Endothelial cell of umbilical vein (primary cell): ENCODE results near the gene DAPK3. TPM values are rescaled to one million over a fixed set of nuclear protein-coding genes. Genes with fewer than 3 reads are reported as not detected.

ENCODE experiments used
- BruUV-seq: library from RNA; stranded (reverse); fragments of 400-500 nt; replicated peaks from 2 replicates; lab custom pipeline; 2021; lab: Mats Ljungman, UMichigan
- CTCF ChIA-PET: fragments of 300-600, 350-600 bp; sonication (Branson Sonifier 250); formaldehyde crosslinking; loops from one replicate; lab custom pipeline; 2021; ENCODE audit warnings: antibody characterized with exemption, inconsistent platforms; lab: Charles Lee
- POLR2A ChIA-PET: fragments of 300-600, 350-600 bp; sonication (Branson Sonifier 250); formaldehyde crosslinking; loops from one replicate; lab custom pipeline; 2021; ENCODE audit warnings: antibody characterized with exemption, inconsistent platforms; lab: Charles Lee
- DNase-seq: peaks from one replicate; pipeline ENCODE4 v3.0.0-alpha.2; 2011; ENCODE audit warnings: low read depth, low spot score
- FAIRE-seq: peaks from 2 replicates; lab custom pipeline; 2011; peaks lifted over from hg19 to GRCh38; lab: Jason Lieb, UNC
- H2AFZ ChIP-seq: 2 replicates; pipeline ENCODE4 v1.6.0; 2012; ENCODE audit warnings: low read depth, low read length, control low read depth, inconsistent platforms
- H3K27ac ChIP-seq: 2 replicates; pipeline ENCODE4 v1.5.1; 2011; ENCODE audit warnings: low read depth, mild to moderate bottlenecking, control low read depth, low read length, moderate library complexity; ENCODE audit not compliant: insufficient read depth
- H3K27me3 ChIP-seq, 2 experiments: 2 replicates each; pipeline versions ENCODE4 v1.6.0 to v1.6.1; 2011; ENCODE audit warnings: low read length in 2 of 2, mixed read lengths in 1 of 2; ENCODE audit not compliant: control insufficient read depth in 2 of 2, insufficient read depth in 2 of 2
- H3K36me3 ChIP-seq, 2 experiments: 2 replicates in 1 of 2; 3 replicates in 1 of 2; pipeline ENCODE4 v1.5.1; 2011; ENCODE audit warnings: low read length in 2 of 2, mild to moderate bottlenecking in 1 of 2, moderate library complexity in 1 of 2; ENCODE audit not compliant: control insufficient read depth in 2 of 2, insufficient read depth in 2 of 2; ENCODE audit errors: extremely low read depth in 1 of 2
- H3K4me1 ChIP-seq: 3 replicates; pipeline ENCODE4 v1.5.1; 2011; ENCODE audit warnings: mild to moderate bottlenecking, low read length; ENCODE audit not compliant: control insufficient read depth, insufficient read depth; ENCODE audit errors: extremely low read depth
- H3K4me2 ChIP-seq: 2 replicates; pipeline ENCODE4 v1.6.1; 2011; ENCODE audit warnings: low read length, control low read depth, mixed read lengths; ENCODE audit not compliant: insufficient read depth
- H3K4me3 ChIP-seq, 3 experiments: fragments of 200-600 bp in 1 of 3; sonication (generic), shearing (Covaris generic) in 1 of 3; replicated peaks in 1 of 3; 2 replicates each; pipeline ENCODE4 v1.5.1; 2011 to 2016; ENCODE audit warnings: control low read depth in 3 of 3, low read length in 3 of 3, mild to moderate bottlenecking in 2 of 3, inconsistent platforms in 1 of 3, low read depth in 1 of 3, moderate library complexity in 1 of 3; ENCODE audit not compliant: insufficient read depth in 1 of 3
- H3K79me2 ChIP-seq: 2 replicates; pipeline ENCODE4 v1.6.0; 2012; ENCODE audit warnings: low read length, inconsistent platforms; ENCODE audit not compliant: control insufficient read depth, insufficient read depth
- H3K9ac ChIP-seq: replicated peaks from 2 replicates; pipeline ENCODE3; 2011; ENCODE audit warnings: low read length, control low read depth; ENCODE audit not compliant: insufficient read depth; ENCODE audit errors: extremely low read depth
- H3K9me1 ChIP-seq: replicated peaks from 3 replicates; pipeline ENCODE4 v1.6.0; 2011; ENCODE audit warnings: mild to moderate bottlenecking, low read length; ENCODE audit not compliant: control insufficient read depth, insufficient read depth; ENCODE audit errors: extremely low read depth
- H3K9me3 ChIP-seq: replicated peaks from 2 replicates; pipeline ENCODE4 v1.5.1; 2012; ENCODE audit warnings: low read length, inconsistent platforms; ENCODE audit not compliant: control insufficient read depth, insufficient read depth
- H4K20me1 ChIP-seq: replicated peaks from 2 replicates; pipeline ENCODE3; 2011; ENCODE audit warnings: mild to moderate bottlenecking, low read length; ENCODE audit not compliant: control insufficient read depth, insufficient read depth; ENCODE audit errors: extremely low read depth
- CTCF ChIP-seq, 2 donors: IDR thresholded peaks; 1 replicate in 1 of 2; 2 replicates in 1 of 2; pipeline ENCODE4 v1.5.1; 2011; ENCODE audit warnings: low read length in 2 of 2, mild to moderate bottlenecking in 2 of 2, moderate library complexity in 2 of 2, control low read depth in 1 of 2, inconsistent platforms in 1 of 2, low read depth in 1 of 2; ENCODE audit not compliant: insufficient read depth in 1 of 2; ENCODE audit errors: extremely low read depth in 1 of 2
- EZH2 ChIP-seq: IDR thresholded peaks from 2 replicates; pipeline ENCODE4 v1.6.1; 2012; ENCODE audit warnings: borderline replicate concordance, low read depth, mild to moderate bottlenecking, moderate library complexity, low read length, inconsistent platforms; ENCODE audit not compliant: severe bottlenecking
- FOS ChIP-seq: IDR thresholded peaks from 2 replicates; pipeline ENCODE4 v1.6.1; 2011; ENCODE audit warnings: mild to moderate bottlenecking, low read length, moderate library complexity, borderline replicate concordance; ENCODE audit not compliant: insufficient read depth
- GATA2 ChIP-seq: IDR thresholded peaks from 2 replicates; pipeline ENCODE4 v1.7.0; 2011; ENCODE audit warnings: low read depth, mild to moderate bottlenecking, moderate library complexity, mixed read lengths, low read length; ENCODE audit not compliant: insufficient read length, insufficient read depth
- JUN ChIP-seq: IDR thresholded peaks from 2 replicates; pipeline ENCODE4 v1.6.1; 2011; ENCODE audit warnings: borderline replicate concordance, low read depth; ENCODE audit not compliant: insufficient read length, insufficient read depth
- MAX ChIP-seq: IDR thresholded peaks from 2 replicates; pipeline ENCODE4 v1.6.1; 2011; ENCODE audit not compliant: insufficient read depth, insufficient read length
- MYC ChIP-seq: IDR thresholded peaks from one replicate; pipeline ENCODE4 v1.6.1; 2011; ENCODE audit warnings: mild to moderate bottlenecking, low read depth, low read length
- POLR2A ChIP-seq: IDR thresholded peaks from 2 replicates; pipeline ENCODE4 v1.6.1; 2012; ENCODE audit warnings: low read depth, mild to moderate bottlenecking, control low read depth, low read length
- POLR2AphosphoS5 ChIP-seq: IDR thresholded peaks from 2 replicates; pipeline ENCODE4 v1.6.1; 2012; ENCODE audit warnings: low read depth, mild to moderate bottlenecking, control low read depth, low read length, moderate library complexity; ENCODE audit not compliant: insufficient read depth
- dilution Hi-C: fragments of 300-500 bp; cut with MboI; formaldehyde crosslinking; loops from one replicate; pipeline ENCODE4 v1.15.0; 2019; ENCODE audit warnings: low sequenced_read_pairs; ENCODE audit not compliant: extremely low pct_ligation_motif_present
- intact Hi-C: fragments of 100-400 bp; cut with micrococcal nuclease; formaldehyde crosslinking; loops from one replicate; pipeline ENCODE4 v1.10.0; 2022
- polyA plus RNA-seq, 4 experiments: library from polyadenylated mRNA; depleted of rRNA in 3 of 4; stranded (reverse) in 3 of 4; unstranded in 1 of 4; fragments of >200 nt; gene quantifications; 2 replicates each; pipeline versions ENCODE4 v1.2.1 to v1.2.3, GENCODE V29; 2011 to 2012; ENCODE audit warnings: missing spikeins in 1 of 4
- total RNA-seq: library from RNA; stranded (reverse); gene quantifications from 2 replicates; pipeline ENCODE4 v1.2.3, GENCODE V29; 2021

DAPK3 gene
- total and polyA plus RNA-seq, 2 donors (not counting 3 experiments of a cell fraction or from before 2014, with no cell fraction given): 157 to 175 TPM

GRCh38 chr19:4016486-4016885, 45.6 kb upstream of the DAPK3 start:
- no peak for FAIRE-seq
- Histone ChIP-seq H3K27ac (no peak overlapping the region), H3K27me3 (no peaks in the 10 kb centered on the region), H3K9me3 (no peaks in the 10 kb centered on the region), H3K4me1 (no peaks in the 10 kb centered on the region), H3K4me3 (no peak overlapping the region), H2AFZ (no peak overlapping the region), H3K36me3 (peaks cover 2 to 40% of the 10 kb centered on the region in 2 experiments), H3K4me2 (no peak overlapping the region), H3K79me2 (peaks cover 20% of the 10 kb centered on the region), H3K9ac (no peak overlapping the region), H4K20me1 (no peaks in the 10 kb centered on the region), H3K9me1 (no peaks in the 10 kb centered on the region)
- DNase-seq: no peak
- CTCF ChIA-PET: no interaction called here
- intact Hi-C loops: no loop called here
- POLR2A ChIA-PET: no interaction called here
- no TSS peak for BruUV-seq
- dilution Hi-C loops: no loop called here
- TF ChIP-seq MAX (no peak), CTCF (IDR thresholded peaks at IDR 0.05; ENCODE audit: extremely low read depth in 1 of 2, insufficient read depth in 1 of 2, low read depth in 1 of 2, low read length in 2 of 2) (no peak), POLR2AphosphoS5 (no peak), JUN (no peak), EZH2 (no peak), MYC (no peak), GATA2 (no peak), FOS (no peak), POLR2A (no peak)
